HepG2 (cell line): Measurements from ENCODE around the gene CAMSAP3. TPM values are rescaled to one million over a fixed set of nuclear protein-coding genes. Genes with fewer than 3 reads are reported as not detected.

Experiments
- BHLHE40 ChIP-seq: IDR thresholded peaks from 2 replicates; pipeline ENCODE4 v1.6.1; 2011; ENCODE audit warnings: low read length, improper control_type of control experiment
- CC2D1A ChIP-seq: sonication (generic); formaldehyde crosslinking; IDR thresholded peaks from 2 replicates; pipeline ENCODE4 v1.8.1; 2023; ENCODE audit warnings: mild to moderate bottlenecking, missing genetic modification reagents
- DNMT3B ChIP-seq: conservative IDR thresholded peaks from 2 replicates; pipeline ENCODE4 v1.6.1; 2016; ENCODE audit warnings: missing biosample characterization, control low read depth
- GMEB2 ChIP-seq: IDR thresholded peaks from 2 replicates; pipeline ENCODE4 v1.6.1; 2016; ENCODE audit warnings: missing biosample characterization, missing genetic modification reagents, low read depth
- HNF1A ChIP-seq, 2 experiments: sonication (generic) in 1 of 2; formaldehyde crosslinking in 1 of 2; IDR thresholded peaks; 2 replicates each; pipeline versions ENCODE4 v1.4.0 to v1.6.1; 2016 to 2020; ENCODE audit warnings: borderline replicate concordance in 1 of 2, low read depth in 1 of 2, mild to moderate bottlenecking in 1 of 2, missing genetic modification reagents in 1 of 2
- IRF2 ChIP-seq: IDR thresholded peaks from 2 replicates; pipeline ENCODE4 v1.6.1; 2018; ENCODE audit warnings: missing genetic modification reagents, missing compliant biosample characterization
- KMT2B ChIP-seq: IDR thresholded peaks from 2 replicates; pipeline ENCODE4 v1.6.1; 2016; ENCODE audit warnings: missing genetic modification reagents, missing compliant biosample characterization
- MATR3 ChIP-seq: sonication (generic); formaldehyde crosslinking; IDR thresholded peaks from 2 replicates; pipeline ENCODE4 v1.4.0; 2020; ENCODE audit warnings: missing genetic modification reagents
- NFKBIZ ChIP-seq: IDR thresholded peaks from 2 replicates; pipeline ENCODE4 v1.6.1; 2018; ENCODE audit warnings: missing genetic modification reagents, missing compliant biosample characterization
- NFYB ChIP-seq: sonication (generic); formaldehyde crosslinking; IDR thresholded peaks from 2 replicates; pipeline ENCODE4 v1.4.0; 2020; ENCODE audit warnings: missing genetic modification reagents
- NONO ChIP-seq, 2 experiments: fragments of 450-650 bp in 1 of 2; sonication (generic) in 1 of 2; formaldehyde crosslinking in 1 of 2; IDR thresholded peaks in 1 of 2; conservative IDR thresholded peaks in 1 of 2; 2 replicates each; pipeline versions ENCODE4 v1.6.1 to v1.8.0; 2017 to 2022; ENCODE audit warnings: mild to moderate bottlenecking in 1 of 2, missing genetic modification reagents in 1 of 2, moderate library complexity in 1 of 2
- NR2C2 ChIP-seq: sonication (generic); formaldehyde crosslinking; IDR thresholded peaks from 2 replicates; pipeline ENCODE4 v1.4.0; 2020; ENCODE audit warnings: missing genetic modification reagents, mild to moderate bottlenecking, moderate library complexity, borderline replicate concordance
- NR2F6 ChIP-seq, 2 experiments: IDR thresholded peaks; 2 replicates each; pipeline ENCODE4 v1.6.1; 2016; ENCODE audit warnings: antibody characterized with exemption in 1 of 2, mild to moderate bottlenecking in 1 of 2
- RBFOX2 ChIP-seq: fragments of 200-400 bp; formaldehyde crosslinking; IDR thresholded peaks from 2 replicates; pipeline ENCODE4 v1.6.1; 2017; ENCODE audit warnings: low read depth, mild to moderate bottlenecking, low read length
- RNF2 ChIP-seq: fragments of 450-650 bp; conservative IDR thresholded peaks from 2 replicates; pipeline ENCODE4 v1.6.1; 2016; ENCODE audit warnings: low read depth
- SP140L ChIP-seq: sonication (generic); formaldehyde crosslinking; IDR thresholded peaks from 2 replicates; pipeline ENCODE4 v1.4.0; 2020; ENCODE audit warnings: missing genetic modification reagents, borderline replicate concordance
- TP53 ChIP-seq: sonication (generic); formaldehyde crosslinking; conservative IDR thresholded peaks from 2 replicates; pipeline ENCODE4 v1.4.0; 2020; ENCODE audit warnings: missing genetic modification reagents
- polyA plus RNA-seq, 8 experiments: library from polyadenylated mRNA; depleted of rRNA in 3 of 8; stranded (reverse) in 7 of 8; unstranded in 1 of 8; fragments of >200 nt; fragmentation: Illumina TruSeq in 4 of 8; extraction: Trizol in 4 of 8; gene quantifications; 2 replicates each; pipeline versions ENCODE4 v1.2.1 to v1.2.3, GENCODE V29; 2011 to 2016; ENCODE audit warnings: low read depth in 4 of 8, missing spikeins in 1 of 8, mixed read lengths in 1 of 8; ENCODE audit not compliant: insufficient read depth in 1 of 8
- total RNA-seq, 5 experiments: library from RNA; depleted of rRNA; stranded (reverse); fragments of >200 nt; fragmentation: Illumina TruSeq; extraction: Trizol; gene quantifications; 2 replicates each; pipeline ENCODE4 v1.2.3, GENCODE V29; 2016; ENCODE audit warnings: low read depth in 1 of 5

Gene CAMSAP3
- total and polyA plus RNA-seq, 2 of the 13 experiments (the other 11 are each of a cell fraction or from before 2014, with no cell fraction given): 10.8 to 11.8 TPM

GRCh38 chr19:7562646-7563393 is 32.8 kb upstream of the CAMSAP3 start (continued):
- TF ChIP-seq HNF1A (IDR thresholded peaks at IDR 0.05; ENCODE audit: low read depth) (no peak), HNF1A (CRISPR knock-in tag; IDR thresholded peaks at IDR 0.05; ENCODE audit: borderline replicate concordance) (peak; percentile 38; the same call in 1 of the 2 replicates), RBFOX2 (no peak), IRF2 (CRISPR knock-in tag) (peak; percentile 84), BHLHE40 (no peak), DNMT3B (peak; percentile 99; the same call in 1 of the 2 replicates), TP53 (CRISPR knock-in tag) (peak; percentile 96), SP140L (CRISPR knock-in tag) (peak; percentile 99), NFKBIZ (peak; percentile 99), MATR3 (no peak), NR2F6 (IDR thresholded peaks at IDR 0.05) (no peak), NR2F6 (CRISPR knock-in tag; IDR thresholded peaks at IDR 0.05) (peak; percentile 61; the same call in 1 of the 2 replicates), NFYB (CRISPR knock-in tag) (peak; percentile 67), KMT2B (peak; percentile 89), CC2D1A (CRISPR knock-in tag) (0 out of 2 replicates have a peak, but pooled peaks have one; percentile 48), NONO (IDR thresholded peaks at IDR 0.05) (no peak), NONO (CRISPR knock-in tag; conservative IDR thresholded peaks at IDR 0.05) (no peak), NR2C2 (CRISPR knock-in tag) (no peak), GMEB2 (peak; percentile 49; the same call in 1 of the 2 replicates), RNF2 (no peak)
- TF ChIP-seq, all 625 proteins: peak for 433
